HG02970 (cell line): ENCODE results near the gene AMH.

Experiments
- ATAC-seq: cut with Tn5 transposase; IDR thresholded peaks from one replicate; pipeline ENCODE4 v1.9.1; 2021; ENCODE audit warnings: mild to moderate bottlenecking, moderate library complexity, moderate number of reproducible peaks; ENCODE audit not compliant: unreplicated experiment, low FRiP score

Gene AMH

DNA sequence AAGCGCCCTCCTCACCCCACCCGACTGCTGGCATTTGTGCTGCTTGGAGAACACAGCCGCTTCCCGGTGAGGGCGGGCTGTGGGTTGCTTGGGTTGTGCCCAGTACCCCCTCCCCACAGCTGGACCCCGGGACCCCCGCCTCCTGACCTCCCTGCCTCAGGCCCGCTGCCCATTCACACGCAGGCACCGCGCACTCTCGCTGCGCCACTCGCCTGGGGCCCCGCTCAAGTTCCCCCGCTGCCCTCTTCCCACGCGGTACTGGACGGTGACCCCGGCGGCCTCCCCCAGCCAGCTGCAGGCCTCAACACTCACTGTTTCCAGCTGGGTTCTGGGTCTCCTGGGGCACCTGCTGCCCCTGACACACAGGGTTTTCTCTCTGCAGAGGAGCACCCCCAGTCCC, 29.4 kb upstream of the AMH start:
- no peak for ATAC-seq

- no peak for ATAC-seq
Observed at GRCh38 chr19:2221250-2221831, 27.8 kb upstream of the AMH start.

DNA sequence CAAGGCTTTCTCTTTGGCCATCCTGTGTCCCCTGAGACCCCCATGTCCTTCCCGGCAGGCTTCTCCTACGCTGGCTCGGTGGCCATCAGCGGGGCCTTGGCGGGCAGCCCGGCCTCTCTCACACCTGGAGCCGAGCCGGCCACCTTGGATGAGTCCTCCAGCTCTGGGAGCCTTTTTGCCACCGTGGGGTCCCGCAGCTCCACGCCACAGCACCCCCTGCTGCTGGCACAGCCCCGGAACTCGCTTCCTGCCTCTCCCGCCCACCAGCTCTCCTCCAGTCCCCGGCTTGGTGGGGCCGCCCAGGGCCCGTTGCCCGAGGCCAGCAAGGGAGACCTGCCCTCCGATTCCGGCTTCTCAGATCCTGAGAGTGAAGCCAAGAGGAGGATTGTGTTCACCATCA, 27.2 kb upstream of the AMH start:
- no peak for ATAC-seq

DNA sequence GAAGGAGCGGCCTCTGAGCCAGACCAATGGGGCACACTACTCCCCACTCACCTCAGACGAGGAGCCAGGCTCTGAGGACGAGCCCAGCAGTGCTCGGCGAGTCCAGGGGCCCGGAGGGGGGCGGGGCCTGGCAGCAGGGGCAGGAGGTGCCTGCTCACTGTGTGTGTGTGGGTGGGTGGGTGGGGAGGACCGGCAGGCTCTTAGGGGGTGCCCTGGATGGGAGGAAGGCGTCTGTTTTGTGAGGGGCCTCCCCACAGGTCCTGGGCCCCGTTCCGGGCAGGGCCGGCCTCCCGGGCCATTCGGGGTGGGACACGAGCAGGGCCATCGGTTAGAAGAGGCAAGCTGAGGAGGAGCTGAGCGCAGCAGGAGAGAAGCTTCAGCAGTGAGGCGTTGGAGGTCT, 25.7 kb upstream of the AMH start:
- ATAC-seq: no peak

- no peak for ATAC-seq
Observed at GRCh38 chr19:2223959-2224358, 25.2 kb upstream of the AMH start.

DNA sequence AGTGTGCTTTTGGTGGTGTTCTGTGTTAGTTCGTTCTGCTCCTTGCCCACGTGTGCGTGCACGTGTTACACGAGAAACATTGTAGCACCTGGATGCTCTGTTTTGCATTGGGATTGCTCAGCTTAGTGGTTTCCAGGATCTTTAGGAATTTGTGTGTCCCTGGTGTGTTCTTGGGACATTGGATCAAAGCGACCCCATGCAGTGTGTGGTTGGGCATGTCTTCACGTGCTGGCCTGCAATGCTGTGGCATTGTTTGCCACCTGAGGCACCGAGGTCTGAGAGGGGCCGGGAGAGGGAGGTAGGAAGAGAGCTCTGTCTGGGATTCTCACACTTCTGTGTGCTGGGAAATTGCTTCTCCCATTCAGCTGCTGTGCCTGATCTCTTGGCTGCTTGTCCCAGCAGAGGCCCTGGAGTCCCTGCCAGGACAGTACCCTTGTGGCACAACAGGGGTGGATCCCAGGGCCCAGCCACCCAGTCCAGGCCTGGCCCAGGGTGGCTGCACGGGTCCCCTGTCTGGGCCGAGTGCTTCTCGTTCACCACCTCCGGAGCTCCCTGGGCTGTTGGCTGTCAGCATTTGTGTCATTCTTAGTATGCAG, 24.3 kb upstream of the AMH start:
- ATAC-seq: no peak

DNA sequence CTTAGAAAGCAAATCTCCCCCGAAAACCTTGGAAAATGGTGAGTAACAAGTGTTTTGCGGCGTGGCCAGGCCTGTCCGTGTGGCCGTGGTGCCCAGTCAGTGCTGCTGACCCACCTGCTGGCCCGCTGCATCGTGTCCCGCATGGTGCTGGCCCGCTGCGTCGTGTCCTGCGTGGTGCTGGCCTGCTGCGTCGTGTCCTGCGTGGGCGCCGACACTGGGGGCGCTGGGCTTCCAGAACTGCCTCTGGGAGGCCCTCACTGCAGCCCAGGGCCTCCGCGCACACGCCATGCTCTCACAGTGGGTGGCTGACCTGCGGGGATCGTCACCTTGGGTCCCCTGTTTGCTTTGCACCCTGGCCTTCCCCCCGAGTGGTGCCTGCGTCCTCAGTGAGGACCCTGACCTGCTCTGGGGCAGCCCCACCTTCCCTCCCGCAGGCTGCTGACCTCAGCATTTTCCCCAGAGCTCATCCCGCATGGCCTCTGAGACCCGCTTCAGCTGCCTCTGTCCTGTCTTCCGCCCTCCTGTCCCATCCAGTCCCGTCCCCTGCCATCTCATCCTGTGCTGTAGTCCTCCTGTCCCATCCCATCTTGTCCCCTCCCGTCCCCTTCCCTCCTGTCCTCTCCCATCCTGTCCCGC, 23.6 kb upstream of the AMH start:
- no peak for ATAC-seq

DNA sequence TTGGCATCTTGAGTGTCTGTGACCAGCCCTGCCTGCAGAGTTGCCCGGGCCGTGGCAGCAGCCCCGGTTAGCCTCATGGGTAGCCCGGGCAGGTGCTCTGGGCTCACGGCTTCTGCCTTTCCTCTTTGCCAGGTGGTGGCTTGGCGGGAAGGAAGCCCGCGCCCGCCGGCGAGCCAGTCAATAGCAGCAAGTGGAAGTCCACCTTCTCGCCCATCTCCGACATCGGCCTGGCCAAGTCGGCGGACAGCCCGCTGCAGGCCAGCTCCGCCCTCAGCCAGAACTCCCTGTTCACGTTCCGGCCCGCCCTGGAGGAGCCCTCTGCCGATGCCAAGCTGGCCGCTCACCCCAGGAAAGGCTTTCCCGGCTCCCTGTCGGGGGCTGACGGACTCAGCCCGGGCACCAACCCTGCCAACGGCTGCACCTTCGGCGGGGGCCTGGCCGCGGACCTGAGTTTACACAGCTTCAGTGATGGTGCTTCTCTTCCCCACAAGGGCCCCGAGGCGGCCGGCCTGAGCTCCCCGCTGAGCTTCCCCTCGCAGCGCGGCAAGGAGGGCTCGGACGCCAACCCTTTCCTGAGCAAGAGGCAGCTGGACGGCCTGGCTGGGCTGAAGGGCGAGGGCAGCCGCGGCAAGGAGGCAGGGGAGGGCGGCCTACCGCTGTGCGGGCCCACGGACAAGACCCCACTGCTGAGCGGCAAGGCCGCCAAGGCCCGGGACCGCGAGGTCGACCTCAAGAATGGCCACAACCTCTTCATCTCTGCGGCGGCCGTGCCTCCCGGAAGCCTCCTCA, 22.9 kb upstream of the AMH start:
- ATAC-seq: no peak

DNA sequence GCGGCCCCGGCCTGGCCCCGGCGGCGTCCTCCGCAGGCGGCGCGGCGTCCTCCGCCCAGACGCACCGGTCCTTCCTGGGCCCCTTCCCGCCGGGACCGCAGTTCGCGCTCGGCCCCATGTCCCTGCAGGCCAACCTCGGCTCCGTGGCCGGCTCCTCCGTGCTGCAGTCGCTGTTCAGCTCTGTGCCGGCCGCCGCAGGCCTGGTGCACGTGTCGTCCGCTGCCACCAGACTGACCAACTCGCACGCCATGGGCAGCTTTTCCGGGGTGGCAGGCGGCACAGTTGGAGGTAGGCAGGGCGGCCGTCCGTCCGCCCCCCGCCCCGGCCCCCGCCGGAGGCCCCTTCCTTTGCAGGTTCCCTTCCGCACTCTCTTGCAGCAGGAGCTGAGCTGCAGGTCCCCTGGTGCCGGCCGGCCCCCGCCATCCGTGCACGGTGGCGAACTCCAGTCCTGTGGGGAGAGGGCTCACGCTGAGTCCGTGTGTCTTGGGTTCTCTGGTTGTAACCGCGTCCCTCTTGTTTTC, 22.2 kb upstream of the AMH start:
- ATAC-seq: no peak

DNA sequence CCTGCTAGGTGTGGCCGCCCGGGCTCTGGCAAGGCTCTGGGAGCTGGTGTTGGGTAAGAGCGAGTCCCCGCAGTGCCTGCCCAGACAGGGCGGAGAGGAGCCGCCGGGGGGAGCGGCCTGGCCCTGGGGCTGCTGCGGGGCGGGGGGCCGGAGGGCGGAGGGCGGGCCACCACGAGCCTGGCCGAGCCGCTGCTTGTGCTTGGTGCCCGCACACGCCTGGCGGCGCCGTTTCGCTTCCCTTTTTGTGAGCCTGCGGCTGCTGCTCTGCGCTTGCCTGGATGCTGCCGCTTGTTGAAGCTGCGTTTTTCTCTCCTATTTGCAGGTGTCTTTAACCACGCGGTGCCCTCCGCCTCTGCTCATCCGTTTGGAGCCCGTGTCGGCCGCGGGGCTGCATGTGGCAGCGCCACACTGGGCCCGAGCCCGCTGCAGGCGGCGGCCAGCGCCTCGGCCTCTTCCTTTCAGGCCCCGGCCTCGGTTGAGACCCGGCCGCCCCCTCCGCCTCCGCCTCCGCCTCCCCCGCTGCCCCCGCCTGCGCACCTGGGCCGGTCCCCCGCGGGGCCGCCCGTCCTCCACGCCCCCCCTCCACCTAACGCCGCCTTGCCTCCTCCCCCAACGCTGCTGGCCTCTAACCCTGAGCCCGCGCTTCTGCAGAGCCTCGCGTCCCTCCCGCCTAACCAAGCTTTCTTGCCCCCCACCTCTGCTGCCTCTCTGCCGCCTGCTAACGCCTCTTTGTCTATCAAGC, 21.5 kb upstream of the AMH start:
- ATAC-seq: no peak

DNA sequence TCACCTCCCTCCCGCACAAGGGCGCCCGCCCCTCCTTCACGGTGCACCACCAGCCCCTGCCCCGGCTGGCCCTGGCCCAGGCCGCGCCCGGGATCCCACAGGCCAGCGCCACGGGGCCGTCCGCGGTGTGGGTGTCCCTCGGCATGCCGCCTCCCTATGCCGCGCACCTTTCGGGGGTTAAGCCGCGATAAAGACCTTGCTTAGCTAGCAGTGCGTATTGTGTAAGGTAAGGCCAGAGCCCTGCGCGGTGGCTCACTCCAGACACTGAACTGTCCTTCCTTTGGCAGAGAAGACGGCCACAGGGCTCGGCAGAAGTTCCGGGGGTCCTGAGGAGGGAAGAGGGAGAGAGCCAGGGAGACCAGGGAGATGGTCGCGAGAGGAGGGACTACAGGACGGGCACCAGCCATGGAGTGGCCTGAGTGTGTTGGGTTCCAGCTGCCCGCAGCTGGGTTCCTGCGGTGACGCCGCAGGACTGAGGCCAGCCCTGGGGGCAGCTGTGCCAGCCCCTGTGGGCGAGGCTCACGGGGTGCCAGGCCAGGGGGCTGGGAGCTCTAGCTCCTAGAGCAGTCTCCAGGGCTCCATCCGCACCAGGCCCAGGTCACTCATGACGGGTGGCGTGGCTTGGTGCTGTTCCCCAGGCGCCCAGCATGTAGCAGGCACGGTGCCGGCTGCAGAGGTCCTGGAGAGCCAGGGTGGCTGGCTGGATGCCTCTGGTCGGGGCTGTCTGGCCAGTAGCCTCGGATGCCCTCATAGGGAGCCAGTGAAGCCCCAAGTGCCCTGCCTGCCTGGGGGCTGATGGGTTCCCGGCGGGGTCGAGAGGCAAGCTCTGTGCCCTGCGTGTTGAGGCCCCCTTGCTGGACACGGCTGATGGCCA, 20.7 kb upstream of the AMH start:
- ATAC-seq: no peak

DNA sequence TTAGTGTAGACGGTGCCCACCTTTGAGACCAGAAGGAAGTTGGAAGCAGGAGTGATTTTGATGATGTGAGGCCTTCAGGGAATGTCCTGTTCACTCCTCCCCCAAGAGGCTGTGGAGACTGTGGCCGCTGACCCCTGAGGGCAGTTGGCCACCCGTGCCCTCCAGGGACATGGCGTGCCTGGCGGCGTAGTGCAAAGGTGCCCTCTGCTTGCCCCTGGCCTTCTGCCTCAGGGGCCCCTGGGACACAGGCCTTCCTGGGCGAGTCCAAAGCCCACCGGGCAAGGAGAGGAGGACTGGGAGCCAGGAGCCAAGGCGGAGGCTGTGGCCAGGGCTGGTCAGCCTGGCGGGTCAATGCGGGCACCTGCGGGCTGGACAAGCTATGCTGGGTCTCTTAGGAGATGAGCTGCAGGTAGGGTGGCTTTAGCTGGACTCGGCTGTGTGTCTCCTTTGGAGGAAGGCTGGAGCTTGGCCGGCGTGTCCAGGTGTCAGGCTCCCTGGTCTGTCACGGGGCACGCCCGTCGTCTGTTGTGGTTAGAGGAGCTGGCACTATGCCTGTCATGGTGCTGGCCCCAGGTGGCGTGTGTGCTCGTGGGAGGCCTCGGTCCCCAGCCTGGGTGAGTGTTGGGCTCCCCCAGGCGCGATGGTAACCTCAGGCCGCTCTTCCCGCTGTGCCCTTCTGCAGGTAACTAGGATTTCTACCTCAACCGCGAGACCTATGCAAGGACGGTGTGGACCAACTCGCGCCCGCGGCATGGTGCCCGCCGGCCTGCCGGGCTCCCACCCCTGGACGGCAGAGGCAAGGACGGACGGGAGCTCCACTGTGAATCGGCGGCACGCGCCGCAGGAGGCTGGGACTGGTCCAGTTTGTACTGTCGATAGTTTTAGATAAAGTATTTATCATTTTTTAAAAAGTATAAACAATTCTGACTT, 19.8 kb upstream of the AMH start:
- no peak for ATAC-seq

- ATAC-seq: no peak
Observed at GRCh38 chr19:2230033-2230531, 19.0 kb upstream of the AMH start.

DNA sequence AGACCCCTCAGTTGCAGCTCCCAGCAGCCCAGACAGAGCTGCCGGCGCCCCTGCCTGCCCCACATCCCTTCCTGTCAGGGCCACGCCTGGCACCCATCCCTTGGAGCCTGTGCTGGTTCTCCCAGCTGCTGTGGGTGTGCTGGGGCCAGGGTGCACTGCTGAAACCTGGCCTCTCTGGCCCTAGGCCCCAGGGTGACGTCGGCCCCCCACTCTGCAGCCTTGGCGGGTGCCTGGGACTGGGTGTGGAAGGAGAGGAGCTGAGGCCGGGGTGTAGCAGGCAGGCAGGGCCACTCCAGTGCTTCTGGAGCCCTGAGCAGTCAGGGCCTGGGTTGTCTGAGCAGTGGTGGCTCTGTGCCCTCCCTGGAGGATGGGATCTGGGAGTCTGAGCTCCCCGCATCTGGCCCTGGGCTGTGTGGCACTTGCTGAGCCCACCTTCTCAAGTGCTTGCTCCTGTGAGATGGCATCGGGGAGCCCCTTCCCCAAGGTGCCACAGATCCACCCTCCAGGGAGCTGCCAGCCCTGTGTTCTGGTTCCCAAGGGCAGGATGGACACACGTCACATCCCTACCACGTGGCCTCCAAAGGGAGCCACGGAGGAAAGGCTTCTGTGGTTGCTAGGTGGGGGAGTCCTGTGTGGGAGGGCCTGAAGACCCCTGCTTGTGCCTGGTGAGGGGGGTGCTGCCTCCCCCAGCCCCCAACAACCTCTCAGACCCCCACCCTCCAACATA, 18.2 kb upstream of the AMH start:
- ATAC-seq: no peak

DNA sequence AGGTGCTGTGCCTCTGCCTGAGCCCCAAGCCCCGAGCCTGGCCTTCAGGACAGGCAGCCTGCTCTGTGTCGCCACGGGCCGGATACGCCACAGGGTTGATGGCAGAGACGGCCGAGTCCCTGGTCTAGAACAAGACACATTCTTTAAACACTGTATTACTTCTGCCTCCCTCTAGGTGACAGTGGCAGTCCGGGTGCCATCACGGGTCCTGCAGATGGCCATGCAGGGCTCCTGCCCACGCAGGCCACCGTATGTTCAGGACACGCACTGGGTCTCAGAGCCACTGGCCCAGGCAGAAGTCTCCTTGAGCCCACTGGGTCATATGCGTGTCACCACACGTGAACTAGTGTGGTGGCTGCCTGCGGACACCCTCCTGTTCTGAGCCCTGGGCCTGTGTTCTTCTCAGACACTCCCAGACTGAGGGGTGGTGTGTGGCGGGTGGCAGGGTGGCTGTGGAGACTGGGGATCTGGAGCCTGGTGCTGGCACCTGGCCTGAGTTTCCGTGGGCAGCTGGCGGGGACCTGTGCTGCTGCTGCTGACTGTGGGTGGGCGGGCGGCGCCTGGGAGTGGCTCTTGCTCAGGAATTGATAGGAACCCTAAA, 17.4 kb upstream of the AMH start:
- no peak for ATAC-seq

DNA sequence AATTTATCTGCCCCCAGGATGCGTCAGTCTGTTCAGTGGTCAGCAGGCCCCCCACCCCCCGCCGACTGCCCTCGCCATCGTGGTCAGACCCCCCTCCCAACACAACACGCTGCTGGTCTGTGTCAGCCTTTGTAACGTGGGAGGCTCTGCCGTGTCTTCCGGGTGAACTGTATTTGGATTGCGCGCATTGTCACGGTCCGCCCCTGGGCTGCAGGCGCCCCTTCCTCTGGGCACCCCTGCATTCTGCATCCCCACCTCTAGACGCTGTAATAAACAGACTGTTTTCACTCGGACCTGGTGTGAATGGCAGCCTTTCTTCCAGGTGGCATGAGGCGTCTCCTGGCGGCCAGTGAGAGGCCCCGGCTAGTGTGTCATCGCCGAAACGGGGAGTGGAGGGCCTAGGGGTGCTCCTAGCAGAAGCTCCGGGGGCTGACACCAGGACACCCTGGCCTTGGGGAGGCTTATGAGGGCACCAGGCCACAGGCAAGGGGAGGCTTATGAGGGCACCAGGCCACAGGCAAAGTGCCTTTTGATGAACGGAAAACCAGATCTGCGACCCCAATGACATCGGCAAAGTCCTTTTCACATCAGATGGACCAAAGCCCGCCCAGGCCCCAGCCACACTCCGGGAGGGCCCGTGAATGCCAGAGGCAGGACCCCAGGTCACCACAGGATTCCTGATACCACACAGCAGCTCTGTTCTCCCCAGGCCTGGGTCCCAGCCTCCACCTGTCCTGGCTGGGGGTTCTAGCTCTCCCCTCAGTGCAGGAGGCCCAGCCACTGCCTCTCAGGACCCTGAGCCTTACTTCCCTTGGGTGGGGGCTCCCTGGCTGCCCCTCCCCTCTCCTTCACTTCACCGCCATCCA, 16.6 kb upstream of the AMH start:
- no peak for ATAC-seq
